HG03039 (cell line): Measurements from ENCODE around the gene PXMP2.
"Not testable (repeated sequence)": the region's sequence is repeated elsewhere in the genome, so short reads cannot be mapped to it uniquely, and the experiment has no call there.

Experiments used
- ATAC-seq: cut with Tn5 transposase; IDR thresholded peaks from one replicate; pipeline ENCODE4 v1.9.1; 2021; ENCODE audit warnings: mild to moderate bottlenecking, moderate library complexity; ENCODE audit not compliant: unreplicated experiment

The PXMP2 gene

DNA sequence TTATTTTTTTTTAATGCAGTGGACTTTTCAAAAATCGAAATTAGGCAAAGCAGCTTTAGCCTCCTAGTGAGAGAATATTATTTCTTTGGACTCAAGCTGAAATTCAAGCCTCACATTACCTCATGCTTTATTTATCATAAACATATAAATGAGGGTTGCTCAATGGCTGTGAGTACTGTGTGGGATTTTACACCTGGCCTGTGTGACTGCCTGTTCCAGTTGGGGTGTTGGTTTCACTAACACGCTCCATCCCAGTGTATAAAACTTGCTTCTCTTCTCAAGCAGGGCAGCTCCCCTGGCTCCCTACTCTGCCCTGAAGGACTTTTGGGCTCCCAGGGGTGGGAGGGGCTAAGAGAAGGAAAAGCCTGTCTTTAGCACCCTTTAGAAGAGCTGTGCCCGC is 59.2 kb downstream of the PXMP2 start:
- no peak for ATAC-seq

DNA sequence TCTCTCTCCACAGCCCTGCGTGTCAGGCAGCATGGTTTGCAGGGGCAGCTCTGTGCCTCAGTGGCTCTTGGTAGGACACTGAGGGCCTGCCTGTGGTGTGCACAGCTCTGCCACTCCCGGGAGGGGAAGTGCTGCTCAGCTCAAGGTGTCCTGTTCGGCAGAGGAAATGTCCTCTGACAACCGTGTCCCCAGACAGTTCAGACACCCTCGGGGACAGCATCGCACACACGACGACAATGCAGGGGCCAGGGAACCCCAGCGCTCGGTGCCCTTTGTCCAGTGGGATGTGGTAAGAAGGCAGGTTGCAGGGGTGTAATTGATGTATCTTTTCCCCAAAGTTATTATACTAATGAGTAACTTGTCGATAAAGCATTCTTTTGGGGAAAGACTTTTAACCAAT is 60.0 kb downstream of the PXMP2 start:
- no peak for ATAC-seq

DNA sequence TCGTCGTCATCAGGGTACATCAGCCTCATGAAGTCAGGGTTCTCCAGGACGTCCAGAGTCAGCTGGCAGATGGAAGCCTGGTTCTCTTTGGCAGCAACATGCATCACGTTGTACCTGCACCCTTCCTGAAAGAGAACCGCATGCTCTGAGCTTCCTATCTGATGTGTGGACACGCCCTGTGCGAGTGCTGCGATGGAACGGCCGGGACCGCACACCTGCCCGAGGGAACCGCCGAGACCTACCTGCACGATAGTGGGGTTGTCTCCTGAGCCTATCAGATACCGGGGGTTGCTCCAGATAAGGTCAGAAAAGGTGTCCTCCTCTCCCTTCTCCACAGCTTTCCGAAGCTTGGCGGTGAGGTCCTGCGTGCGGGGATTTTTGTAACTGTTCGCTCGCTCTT is 60.5 kb downstream of the PXMP2 start:
- ATAC-seq: no peak

DNA sequence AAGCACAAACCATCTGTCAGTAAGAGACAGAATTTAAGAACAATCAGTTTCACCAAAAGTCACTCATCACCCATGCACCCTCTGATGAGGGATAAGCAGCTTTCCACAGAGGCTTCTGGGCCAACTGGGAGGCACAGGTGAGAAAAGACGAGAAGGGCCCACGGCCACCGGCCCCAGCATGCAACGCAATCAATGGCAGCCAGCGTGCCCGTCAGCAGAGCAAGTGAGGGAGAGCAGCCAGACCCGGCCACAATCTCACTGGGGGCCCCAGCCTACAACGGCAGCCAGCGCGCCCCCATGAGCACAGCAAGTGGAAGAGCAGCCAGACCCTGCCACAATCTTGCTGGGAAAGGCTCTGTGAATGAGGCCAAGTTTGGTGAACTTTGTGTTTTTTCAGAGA is 60.9 kb downstream of the PXMP2 start:
- no peak for ATAC-seq

DNA sequence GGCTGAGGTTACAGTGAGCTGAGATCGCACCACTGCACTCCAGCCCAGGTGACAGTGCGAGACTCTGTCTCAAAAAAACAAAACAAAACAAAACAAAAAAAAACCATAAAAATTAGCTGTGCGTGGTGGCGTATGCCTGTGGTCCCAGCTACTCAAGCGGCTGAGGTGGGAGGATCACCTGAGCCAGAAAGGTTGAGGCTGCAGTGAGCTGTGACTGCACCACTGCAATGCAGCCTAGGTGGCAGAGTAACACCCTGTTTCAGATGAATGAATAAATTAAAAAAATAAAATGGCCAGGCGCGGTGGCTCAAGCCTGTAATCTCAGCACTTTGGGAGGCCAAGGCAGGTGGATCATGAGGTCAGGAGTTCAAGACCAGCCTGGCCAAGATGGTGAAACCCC is 66.3 kb downstream of the PXMP2 start:
- ATAC-seq: not testable (repeated sequence)

DNA sequence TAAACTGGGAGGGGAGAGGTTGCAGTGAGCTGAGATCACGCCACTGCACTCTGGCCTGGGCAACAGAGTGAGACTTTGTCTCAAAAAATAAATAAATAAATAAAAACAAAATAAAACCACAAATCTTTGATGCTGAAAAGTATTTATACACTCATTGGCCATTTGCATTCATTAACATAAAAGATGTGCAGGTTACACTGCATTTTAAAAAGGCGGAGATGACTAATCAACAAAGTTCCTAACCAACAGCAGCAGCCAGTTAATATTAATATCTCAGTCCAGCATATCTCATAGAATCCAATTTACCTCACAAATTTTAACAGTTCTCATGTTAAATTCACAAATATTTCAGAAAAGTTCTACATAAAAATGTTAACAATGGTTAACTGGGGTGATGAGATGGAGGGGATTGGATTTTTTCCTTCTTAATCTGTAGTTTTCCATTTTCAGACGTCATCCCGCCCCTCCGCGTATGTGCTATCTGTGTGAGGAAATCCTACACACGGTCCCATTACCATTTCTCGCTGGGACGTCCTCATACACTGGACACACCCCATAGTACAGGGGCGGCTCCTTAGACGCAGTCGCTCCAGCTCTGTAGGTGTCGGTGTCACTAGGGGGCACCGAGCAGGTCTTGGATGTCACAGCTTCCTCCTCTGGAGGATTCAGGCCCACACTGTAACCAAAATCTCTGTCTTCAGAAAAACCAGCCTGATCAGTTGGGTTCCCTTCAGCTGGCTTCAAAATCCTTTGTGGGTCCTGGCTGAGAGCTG is 67.0 kb downstream of the PXMP2 start:
- ATAC-seq: no peak
